HUES6 (cell line): Measurements from ENCODE around the gene APAF1.
A peak's percentile ranks its signal among the peaks of the same experiment; 100 is the strongest.
"Not testable (repeated sequence)": the region's sequence is repeated elsewhere in the genome, so short reads cannot be mapped to it uniquely, and the experiment has no call there.

Experiments used
- H3K27ac ChIP-seq: 2 replicates; pipeline ENCODE4 v1.7.0; 2013; ENCODE audit warnings: low read depth, mild to moderate bottlenecking, low read length, inconsistent platforms
- H3K27me3 ChIP-seq: 2 replicates; pipeline ENCODE4 v1.6.1; 2013; ENCODE audit warnings: low read length; ENCODE audit not compliant: control insufficient read depth, insufficient read depth
- H3K36me3 ChIP-seq: 2 replicates; pipeline ENCODE4 v1.6.1; 2013; ENCODE audit warnings: low read length; ENCODE audit not compliant: control insufficient read depth, insufficient read depth
- H3K4me1 ChIP-seq: 2 replicates; pipeline ENCODE4 v1.6.1; 2013; ENCODE audit warnings: low read length; ENCODE audit not compliant: control insufficient read depth, insufficient read depth
- H3K4me3 ChIP-seq: 2 replicates; pipeline ENCODE4 v1.5.1; 2013; ENCODE audit warnings: low read depth, low read length
- H3K9ac ChIP-seq: one replicate; pipeline ENCODE4 v1.6.1; 2013; ENCODE audit warnings: mild to moderate bottlenecking, low read length
- H3K9me3 ChIP-seq: 2 replicates; pipeline ENCODE4 v1.6.1; 2013; ENCODE audit warnings: low read depth, low read length; ENCODE audit not compliant: control insufficient read depth, insufficient read depth

Gene APAF1, protein sequence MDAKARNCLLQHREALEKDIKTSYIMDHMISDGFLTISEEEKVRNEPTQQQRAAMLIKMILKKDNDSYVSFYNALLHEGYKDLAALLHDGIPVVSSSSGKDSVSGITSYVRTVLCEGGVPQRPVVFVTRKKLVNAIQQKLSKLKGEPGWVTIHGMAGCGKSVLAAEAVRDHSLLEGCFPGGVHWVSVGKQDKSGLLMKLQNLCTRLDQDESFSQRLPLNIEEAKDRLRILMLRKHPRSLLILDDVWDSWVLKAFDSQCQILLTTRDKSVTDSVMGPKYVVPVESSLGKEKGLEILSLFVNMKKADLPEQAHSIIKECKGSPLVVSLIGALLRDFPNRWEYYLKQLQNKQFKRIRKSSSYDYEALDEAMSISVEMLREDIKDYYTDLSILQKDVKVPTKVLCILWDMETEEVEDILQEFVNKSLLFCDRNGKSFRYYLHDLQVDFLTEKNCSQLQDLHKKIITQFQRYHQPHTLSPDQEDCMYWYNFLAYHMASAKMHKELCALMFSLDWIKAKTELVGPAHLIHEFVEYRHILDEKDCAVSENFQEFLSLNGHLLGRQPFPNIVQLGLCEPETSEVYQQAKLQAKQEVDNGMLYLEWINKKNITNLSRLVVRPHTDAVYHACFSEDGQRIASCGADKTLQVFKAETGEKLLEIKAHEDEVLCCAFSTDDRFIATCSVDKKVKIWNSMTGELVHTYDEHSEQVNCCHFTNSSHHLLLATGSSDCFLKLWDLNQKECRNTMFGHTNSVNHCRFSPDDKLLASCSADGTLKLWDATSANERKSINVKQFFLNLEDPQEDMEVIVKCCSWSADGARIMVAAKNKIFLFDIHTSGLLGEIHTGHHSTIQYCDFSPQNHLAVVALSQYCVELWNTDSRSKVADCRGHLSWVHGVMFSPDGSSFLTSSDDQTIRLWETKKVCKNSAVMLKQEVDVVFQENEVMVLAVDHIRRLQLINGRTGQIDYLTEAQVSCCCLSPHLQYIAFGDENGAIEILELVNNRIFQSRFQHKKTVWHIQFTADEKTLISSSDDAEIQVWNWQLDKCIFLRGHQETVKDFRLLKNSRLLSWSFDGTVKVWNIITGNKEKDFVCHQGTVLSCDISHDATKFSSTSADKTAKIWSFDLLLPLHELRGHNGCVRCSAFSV (N-terminal part only)

DNA sequence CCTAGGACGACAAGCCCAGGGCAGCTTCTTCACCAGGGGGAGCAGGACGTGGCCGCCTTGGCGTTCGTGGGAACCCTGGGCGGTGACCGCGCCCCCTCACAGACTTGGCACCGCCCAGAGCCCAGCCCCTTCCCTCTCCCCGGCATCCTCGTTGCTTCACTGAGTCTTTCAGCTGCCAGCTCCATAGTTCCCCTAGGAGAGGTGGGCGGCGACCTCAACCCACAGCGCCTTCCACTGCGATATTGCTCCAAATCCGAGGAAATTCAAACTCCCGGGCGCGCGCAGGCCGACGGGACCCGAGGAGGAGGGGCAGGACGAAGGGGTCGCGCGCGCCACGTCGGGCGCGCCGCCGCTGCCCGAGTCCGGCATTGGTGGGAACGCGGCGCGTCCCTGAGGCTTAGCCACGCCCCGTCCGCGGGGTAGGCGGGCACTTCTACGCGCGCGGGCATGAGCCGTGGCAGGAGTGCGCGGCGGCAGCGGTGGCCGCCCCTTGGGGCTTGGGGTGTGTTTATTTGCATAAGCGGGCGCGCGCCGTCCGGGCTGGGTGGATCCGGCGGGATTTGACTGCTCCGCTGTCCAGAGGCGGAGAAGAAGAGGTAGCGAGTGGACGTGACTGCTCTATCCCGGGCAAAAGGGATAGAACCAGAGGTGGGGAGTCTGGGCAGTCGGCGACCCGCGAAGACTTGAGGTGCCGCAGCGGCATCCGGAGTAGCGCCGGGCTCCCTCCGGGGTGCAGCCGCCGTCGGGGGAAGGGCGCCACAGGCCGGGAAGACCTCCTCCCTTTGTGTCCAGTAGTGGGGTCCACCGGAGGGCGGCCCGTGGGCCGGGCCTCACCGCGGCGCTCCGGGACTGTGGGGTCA is at the start of gene APAF1, which contains the start of gene IKBIP:
Gene APAF1 (plus strand): TSS at position 579 of the 860 bp plus-strand sequence. CDS start 3,070 bp downstream, outside the sequence.
Gene IKBIP (minus strand): TSS at position 77 of the 860 bp plus-strand sequence. CDS start 87 bp downstream, outside the sequence.
- Histone ChIP-seq H3K4me3 (peak within 1 kb of the TSS; percentile 86), H3K36me3 (peaks cover 17% of the 10 kb centered on the region), H3K4me1 (peaks cover 5% of the 10 kb centered on the region; the same call in 1 of the 2 replicates), H3K27ac (peak within 1 kb of the TSS; percentile 48; the same call in 1 of the 2 replicates), H3K27me3 (no peaks in the 10 kb centered on the region), H3K9me3 (no peaks in the 10 kb centered on the region), H3K9ac (peak within 1 kb of the TSS; percentile 79)

DNA sequence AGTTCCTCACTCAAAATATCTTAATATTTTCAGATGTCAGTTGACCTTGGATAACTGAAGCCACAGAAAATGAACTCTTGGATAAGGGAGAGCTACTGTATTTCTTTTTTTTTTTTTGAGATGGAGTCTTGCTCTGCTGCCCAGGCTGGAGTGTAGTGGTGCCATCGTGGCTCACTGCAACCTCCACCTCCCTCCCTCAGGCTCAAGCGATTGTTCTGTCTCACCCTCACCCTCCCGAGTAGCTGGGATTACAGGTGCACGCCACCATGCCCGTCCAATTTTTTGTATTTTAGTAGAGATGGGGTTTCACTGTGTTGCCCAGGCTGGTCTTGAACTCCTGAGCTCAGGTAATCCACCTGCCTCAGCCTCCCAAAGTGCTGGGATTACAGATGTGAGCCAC is 47.8 kb upstream of the APAF1 start:
- peaks cover 80% of the 10 kb centered on the region for H3K36me3 ChIP-seq
- H3K27ac ChIP-seq, H3K27me3 ChIP-seq: not testable (repeated sequence)

DNA sequence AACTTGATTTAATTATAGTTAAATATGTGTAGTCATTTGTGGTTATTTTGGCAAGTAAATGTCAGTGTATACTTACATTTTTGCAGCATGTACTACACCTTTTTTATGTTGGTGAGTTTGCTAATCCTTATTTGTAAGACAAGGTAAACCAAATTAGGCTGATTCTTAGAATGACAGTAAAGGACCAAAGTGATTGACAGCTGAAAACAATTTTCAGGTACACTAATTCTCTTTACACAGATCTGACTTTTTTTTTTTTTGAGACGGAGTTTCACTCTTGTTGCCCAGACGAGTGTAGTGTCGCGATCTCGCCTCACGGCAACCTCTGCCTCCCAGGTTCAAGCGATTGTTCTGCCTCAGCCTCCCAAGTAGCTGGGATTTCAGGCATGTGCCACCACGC is 43.2 kb upstream of the APAF1 start:
- Histone ChIP-seq H3K36me3 (peaks cover 77% of the 10 kb centered on the region), H3K9ac (no peak overlapping the region)

More for the DNA sequence above, 47.8 kb upstream of the APAF1 start:
- not testable (repeated sequence) for H3K9ac ChIP-seq, H3K4me3 ChIP-seq, H3K9me3 ChIP-seq
- peaks cover 13% of the 10 kb centered on the region for H3K4me1 ChIP-seq

DNA sequence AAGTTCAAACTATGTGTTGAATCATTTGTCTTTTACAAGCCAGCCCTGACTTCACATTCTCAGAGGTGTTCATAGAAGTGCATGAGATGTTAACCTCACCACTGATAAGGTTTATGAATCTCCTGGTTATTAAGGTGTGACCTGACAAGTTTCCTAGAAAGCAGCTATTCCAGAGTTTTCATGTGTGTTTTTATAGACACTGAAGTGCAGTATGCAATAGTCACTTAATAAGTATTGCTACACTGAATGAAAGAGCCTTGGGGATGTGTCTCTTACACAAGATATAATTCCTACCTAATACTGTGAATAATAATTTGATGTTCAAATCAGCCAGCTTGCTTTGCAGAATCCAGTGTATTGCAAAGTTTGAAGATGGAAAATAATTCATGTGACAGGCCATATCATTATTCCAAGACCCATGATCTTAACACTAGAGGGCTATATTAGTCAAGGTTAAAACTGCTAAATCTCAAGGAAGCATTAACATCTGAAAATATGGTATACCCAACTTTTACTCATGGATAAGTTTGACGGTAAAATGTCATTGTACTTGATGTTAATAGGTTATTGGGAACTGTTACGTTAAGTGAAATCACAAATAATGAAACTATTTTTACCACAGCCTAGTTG is 38.6 kb upstream of the APAF1 start:
- H3K27ac ChIP-seq = no peak overlapping the region
- H3K4me1 ChIP-seq = no peaks in the 10 kb centered on the region
- no peaks in the 10 kb centered on the region for H3K27me3 ChIP-seq
- H3K9me3 ChIP-seq = no peaks in the 10 kb centered on the region
- H3K9ac ChIP-seq = no peak overlapping the region
- H3K36me3 ChIP-seq = peaks cover 32% of the 10 kb centered on the region
- no peak overlapping the region for H3K4me3 ChIP-seq

More for the DNA sequence above, 43.2 kb upstream of the APAF1 start:
- Histone ChIP-seq H3K4me3 (no peak overlapping the region), H3K27ac (no peak overlapping the region), H3K27me3 (no peaks in the 10 kb centered on the region), H3K4me1 (no peaks in the 10 kb centered on the region), H3K9me3 (no peaks in the 10 kb centered on the region)

DNA sequence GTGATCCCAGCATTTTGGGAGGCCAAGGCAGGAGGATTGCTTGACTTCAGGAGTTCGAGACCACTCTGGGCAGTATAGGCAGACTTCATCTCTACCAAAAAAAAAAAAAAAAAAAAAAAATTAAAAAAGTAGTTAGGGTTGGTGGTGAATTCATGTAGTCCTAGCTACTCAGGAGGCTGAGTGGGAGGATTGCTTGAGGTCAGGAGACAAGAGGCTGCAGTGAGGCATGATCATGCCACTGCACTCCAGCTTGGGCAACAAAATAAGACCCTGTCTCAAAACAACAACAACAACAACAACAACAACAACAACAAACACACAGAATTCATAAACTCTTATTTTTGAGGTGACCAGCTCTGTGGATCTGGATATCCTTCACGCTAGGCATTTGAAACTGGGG is 34.5 kb upstream of the APAF1 start:
- H3K9ac ChIP-seq = no peak overlapping the region
- no peaks in the 10 kb centered on the region for H3K4me1 ChIP-seq
- H3K36me3 ChIP-seq = no peaks in the 10 kb centered on the region
- H3K9me3 ChIP-seq = no peaks in the 10 kb centered on the region
- no peaks in the 10 kb centered on the region for H3K27me3 ChIP-seq
- H3K4me3 ChIP-seq = no peak overlapping the region
- no peak overlapping the region for H3K27ac ChIP-seq

DNA sequence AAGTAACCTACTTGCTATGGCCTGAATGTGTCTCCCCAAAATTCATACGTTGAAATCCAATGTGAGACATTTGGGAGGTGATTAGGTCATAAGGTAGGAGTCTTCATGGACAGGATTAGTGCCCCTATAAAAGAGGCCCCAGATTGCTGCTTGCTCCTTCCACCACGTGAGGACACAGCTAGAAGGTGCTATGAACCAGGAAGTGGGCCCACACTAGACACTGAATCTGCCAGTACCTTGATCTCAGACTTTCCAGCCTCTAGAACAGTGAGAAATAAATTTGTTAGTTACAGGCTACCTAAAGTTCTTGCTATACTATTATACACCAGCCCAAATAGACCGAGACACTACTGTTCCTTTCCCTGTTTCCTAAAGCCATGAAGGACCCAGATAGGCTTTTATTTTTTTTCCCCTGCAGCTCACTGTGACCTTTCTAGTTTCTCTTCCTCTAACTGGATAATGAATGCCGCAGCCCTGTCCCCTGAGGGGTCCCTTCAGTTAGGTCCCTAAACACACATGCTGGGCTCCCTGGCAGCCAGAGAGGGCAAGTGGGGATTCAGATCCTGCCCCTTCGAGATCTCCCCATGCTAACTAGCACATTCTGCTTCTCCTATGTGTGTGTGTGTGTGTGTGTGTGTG is 32.3 kb upstream of the APAF1 start:
- Histone ChIP-seq H3K27ac (no peak overlapping the region), H3K9ac (no peak overlapping the region), H3K4me3 (no peak overlapping the region), H3K36me3 (no peaks in the 10 kb centered on the region), H3K27me3 (no peaks in the 10 kb centered on the region), H3K9me3 (no peaks in the 10 kb centered on the region), H3K4me1 (no peaks in the 10 kb centered on the region)

DNA sequence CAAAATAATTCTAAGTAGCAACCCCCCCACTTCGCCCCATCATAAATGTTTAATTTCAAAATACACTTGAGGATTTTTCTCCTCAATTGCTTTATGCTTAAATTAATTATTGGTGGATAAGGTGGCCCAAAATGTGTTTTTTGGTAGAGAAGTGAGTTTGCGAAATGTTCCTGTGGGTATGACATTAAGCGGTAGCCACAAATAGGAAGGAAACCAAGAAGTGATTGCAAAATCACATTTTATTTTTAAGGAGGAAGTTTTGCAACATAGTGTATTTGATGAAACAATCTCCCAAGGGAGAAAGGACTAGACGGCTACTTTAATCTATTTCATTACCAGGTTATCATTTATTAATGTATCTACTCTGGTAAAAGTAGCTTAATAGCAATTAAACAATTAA is 26.1 kb upstream of the APAF1 start:
- Histone ChIP-seq H3K4me3 (no peak overlapping the region), H3K27ac (no peak overlapping the region), H3K36me3 (no peaks in the 10 kb centered on the region), H3K9me3 (no peaks in the 10 kb centered on the region), H3K9ac (no peak overlapping the region), H3K27me3 (no peaks in the 10 kb centered on the region), H3K4me1 (no peaks in the 10 kb centered on the region)

DNA sequence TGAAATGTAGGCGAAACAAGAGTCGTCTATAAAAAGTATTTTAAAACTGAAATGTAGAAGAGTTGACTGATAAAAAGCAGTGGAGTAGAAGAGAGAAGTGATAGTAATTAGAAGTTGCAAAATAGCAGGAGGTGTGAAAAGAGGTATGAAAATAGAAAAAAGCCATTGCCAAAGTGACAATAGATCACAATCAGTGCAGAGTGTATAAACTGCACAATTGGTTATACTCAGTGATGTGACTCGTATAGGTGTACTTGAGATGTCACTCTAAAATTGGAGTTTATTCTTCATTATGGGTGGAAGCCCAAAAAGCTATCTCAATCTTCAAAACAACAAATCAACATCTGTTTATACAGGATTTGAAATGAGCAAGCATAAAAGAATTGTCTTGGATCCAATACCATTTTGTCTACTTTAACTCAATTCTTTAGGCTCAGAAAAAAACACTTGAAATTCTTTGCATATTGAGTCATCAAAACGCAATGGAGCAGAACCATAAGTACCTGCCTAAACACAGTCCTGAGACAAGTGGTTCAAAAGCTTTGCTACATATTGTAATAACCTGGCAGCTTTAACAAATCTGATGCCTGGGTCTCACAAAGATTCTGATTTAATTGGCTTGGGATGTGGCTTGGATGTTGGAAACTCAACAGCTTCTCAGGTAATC is 9.3 kb upstream of the APAF1 start:
- H3K9ac ChIP-seq = no peak overlapping the region
- no peaks in the 10 kb centered on the region for H3K9me3 ChIP-seq
- no peaks in the 10 kb centered on the region for H3K4me1 ChIP-seq
- H3K4me3 ChIP-seq = no peak overlapping the region
- H3K27ac ChIP-seq = no peak overlapping the region
- H3K27me3 ChIP-seq = no peaks in the 10 kb centered on the region
- peaks cover 6% of the 10 kb centered on the region for H3K36me3 ChIP-seq

DNA sequence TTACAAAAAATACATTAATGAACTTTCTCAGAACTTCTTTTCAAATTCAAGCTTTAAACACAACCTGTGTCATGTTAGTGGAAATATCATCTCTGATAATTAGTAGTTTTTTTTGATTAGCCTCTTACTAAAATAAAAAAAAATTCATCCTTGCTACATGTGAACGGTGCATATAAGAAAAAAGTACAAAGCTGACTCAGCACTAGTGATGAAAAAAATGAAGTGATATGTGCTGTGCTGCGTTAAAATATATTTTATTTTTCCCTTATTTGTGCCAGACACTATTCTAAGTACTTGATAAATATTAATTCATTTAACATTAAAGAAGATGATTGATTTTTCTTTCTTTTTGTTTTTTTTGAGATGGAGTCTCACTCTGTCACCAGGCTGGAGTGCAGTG is 8.0 kb upstream of the APAF1 start:
- no peak overlapping the region for H3K27ac ChIP-seq
- no peaks in the 10 kb centered on the region for H3K4me1 ChIP-seq
- H3K9me3 ChIP-seq = no peaks in the 10 kb centered on the region
- peaks cover 6% of the 10 kb centered on the region for H3K36me3 ChIP-seq
- no peaks in the 10 kb centered on the region for H3K27me3 ChIP-seq
- no peak overlapping the region for H3K4me3 ChIP-seq
- no peak overlapping the region for H3K9ac ChIP-seq
